Middle frontal gyrus (tissue), 1 donor: ENCODE measurements around the gene METTL15.
"Not testable (repeated sequence)": the region's sequence is repeated elsewhere in the genome, so short reads cannot be mapped to it uniquely, and the experiment has no call there.

ENCODE experiments used
- DNase-seq: peaks from one replicate; pipeline ENCODE4 v3.0.0-alpha.2; 2015; ENCODE audit warnings: low spot score; ENCODE audit errors: extremely low spot score

Gene METTL15

GRCh38 chr11:28195449-28195848 is 87.3 kb downstream of the METTL15 start:
- no peak for DNase-seq

- DNase-seq = no peak
These were observed 101.7 kb downstream of the METTL15 start for GRCh38 chr11:28209906-28210305.

- not testable (repeated sequence) for DNase-seq
These were observed 113.9 kb downstream of the METTL15 start for GRCh38 chr11:28222063-28222462.

- DNase-seq = no peak
These were observed 115.4 kb downstream of the METTL15 start for GRCh38 chr11:28223577-28223976.

- DNase-seq = no peak
These were observed 115.8 kb downstream of the METTL15 start for GRCh38 chr11:28223994-28224393.

- DNase-seq = no peak
These were observed 119.3 kb downstream of the METTL15 start for GRCh38 chr11:28227460-28227859.

GRCh38 chr11:28228196-28228895 is 120.2 kb downstream of the METTL15 start:
- no peak for DNase-seq

- DNase-seq = no peak
These were observed 123.3 kb downstream of the METTL15 start for GRCh38 chr11:28231475-28231874.

- DNase-seq = no peak
These were observed 124.5 kb downstream of the METTL15 start for GRCh38 chr11:28232649-28233048.

- DNase-seq = no peak
These were observed 133.6 kb downstream of the METTL15 start for GRCh38 chr11:28241760-28242159.

GRCh38 chr11:28242596-28242995 is 134.4 kb downstream of the METTL15 start:
- no peak for DNase-seq

- no peak for DNase-seq
These were observed 134.9 kb downstream of the METTL15 start for GRCh38 chr11:28243061-28243460.

GRCh38 chr11:28243581-28243980 is 135.4 kb downstream of the METTL15 start:
- DNase-seq = no peak

GRCh38 chr11:28245131-28245530 is 136.9 kb downstream of the METTL15 start:
- DNase-seq = no peak

GRCh38 chr11:28250192-28250591 is 142.0 kb downstream of the METTL15 start:
- DNase-seq = no peak

GRCh38 chr11:28251257-28251656 is 143.1 kb downstream of the METTL15 start:
- DNase-seq = no peak

GRCh38 chr11:28257761-28258160 is 149.6 kb downstream of the METTL15 start:
- DNase-seq = no peak

GRCh38 chr11:28259177-28259843 is 151.1 kb downstream of the METTL15 start:
- no peak for DNase-seq

GRCh38 chr11:28268925-28269324 is 160.7 kb downstream of the METTL15 start:
- no peak for DNase-seq

- no peak for DNase-seq
These were observed 161.4 kb downstream of the METTL15 start for GRCh38 chr11:28269586-28269985.

GRCh38 chr11:28272247-28272646 is 164.1 kb downstream of the METTL15 start:
- not testable (repeated sequence) for DNase-seq

- no peak for DNase-seq
These were observed 166.0 kb downstream of the METTL15 start for GRCh38 chr11:28274216-28274615.

GRCh38 chr11:28284196-28284595 is 176.0 kb downstream of the METTL15 start:
- DNase-seq = no peak
